ENCODE measurements around the gene SDHAF3.
"Not testable (repeated sequence)": the region's sequence is repeated elsewhere in the genome, so short reads cannot be mapped to it uniquely, and the experiment has no call there.

SDHAF3 gene

DNA sequence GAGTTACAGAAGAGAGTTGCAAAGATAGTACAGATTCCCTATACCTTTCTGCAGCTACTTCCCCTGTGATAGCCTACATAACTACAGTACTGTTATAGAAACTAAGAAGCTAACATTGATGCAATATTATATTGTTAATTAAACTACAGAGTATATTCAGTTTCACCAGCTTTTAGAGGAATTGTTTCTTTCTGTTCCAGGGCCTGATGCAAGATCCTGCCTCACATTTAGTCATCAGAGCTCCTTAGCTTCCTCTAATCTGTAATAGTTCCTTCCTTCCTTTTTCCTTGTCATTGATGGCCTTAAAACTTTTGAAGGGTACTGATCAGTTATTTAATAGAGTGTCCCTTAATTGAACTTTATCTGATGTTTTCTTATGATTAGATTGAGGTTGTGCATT is 56.8 kb downstream of the SDHAF3 start:
- TF ChIP-seq, protein P1, sequence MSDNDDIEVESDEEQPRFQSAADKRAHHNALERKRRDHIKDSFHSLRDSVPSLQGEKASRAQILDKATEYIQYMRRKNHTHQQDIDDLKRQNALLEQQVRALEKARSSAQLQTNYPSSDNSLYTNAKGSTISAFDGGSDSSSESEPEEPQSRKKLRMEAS (IDR thresholded peaks at IDR 0.05; ENCODE audit: low read depth, low read length): no peak
- no peak for TF ChIP-seq MYC (IDR thresholded peaks at IDR 0.05; ENCODE audit: low read depth, low read length)
- TF ChIP-seq, protein P2, sequence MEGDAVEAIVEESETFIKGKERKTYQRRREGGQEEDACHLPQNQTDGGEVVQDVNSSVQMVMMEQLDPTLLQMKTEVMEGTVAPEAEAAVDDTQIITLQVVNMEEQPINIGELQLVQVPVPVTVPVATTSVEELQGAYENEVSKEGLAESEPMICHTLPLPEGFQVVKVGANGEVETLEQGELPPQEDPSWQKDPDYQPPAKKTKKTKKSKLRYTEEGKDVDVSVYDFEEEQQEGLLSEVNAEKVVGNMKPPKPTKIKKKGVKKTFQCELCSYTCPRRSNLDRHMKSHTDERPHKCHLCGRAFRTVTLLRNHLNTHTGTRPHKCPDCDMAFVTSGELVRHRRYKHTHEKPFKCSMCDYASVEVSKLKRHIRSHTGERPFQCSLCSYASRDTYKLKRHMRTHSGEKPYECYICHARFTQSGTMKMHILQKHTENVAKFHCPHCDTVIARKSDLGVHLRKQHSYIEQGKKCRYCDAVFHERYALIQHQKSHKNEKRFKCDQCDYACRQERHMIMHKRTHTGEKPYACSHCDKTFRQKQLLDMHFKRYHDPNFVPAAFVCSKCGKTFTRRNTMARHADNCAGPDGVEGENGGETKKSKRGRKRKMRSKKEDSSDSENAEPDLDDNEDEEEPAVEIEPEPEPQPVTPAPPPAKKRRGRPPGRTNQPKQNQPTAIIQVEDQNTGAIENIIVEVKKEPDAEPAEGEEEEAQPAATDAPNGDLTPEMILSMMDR (IDR thresholded peaks at IDR 0.05; ENCODE audit: low read depth, low read length): no peak
- no peak for TF ChIP-seq POLR2A (IDR thresholded peaks at IDR 0.05; ENCODE audit: extremely low read depth, insufficient read length)
- peak; percentile 27 for DNase-seq (ENCODE audit: low read depth)
- no peak overlapping the region for H3K4me3 ChIP-seq (ENCODE audit: low read depth, low read length)

DNA sequence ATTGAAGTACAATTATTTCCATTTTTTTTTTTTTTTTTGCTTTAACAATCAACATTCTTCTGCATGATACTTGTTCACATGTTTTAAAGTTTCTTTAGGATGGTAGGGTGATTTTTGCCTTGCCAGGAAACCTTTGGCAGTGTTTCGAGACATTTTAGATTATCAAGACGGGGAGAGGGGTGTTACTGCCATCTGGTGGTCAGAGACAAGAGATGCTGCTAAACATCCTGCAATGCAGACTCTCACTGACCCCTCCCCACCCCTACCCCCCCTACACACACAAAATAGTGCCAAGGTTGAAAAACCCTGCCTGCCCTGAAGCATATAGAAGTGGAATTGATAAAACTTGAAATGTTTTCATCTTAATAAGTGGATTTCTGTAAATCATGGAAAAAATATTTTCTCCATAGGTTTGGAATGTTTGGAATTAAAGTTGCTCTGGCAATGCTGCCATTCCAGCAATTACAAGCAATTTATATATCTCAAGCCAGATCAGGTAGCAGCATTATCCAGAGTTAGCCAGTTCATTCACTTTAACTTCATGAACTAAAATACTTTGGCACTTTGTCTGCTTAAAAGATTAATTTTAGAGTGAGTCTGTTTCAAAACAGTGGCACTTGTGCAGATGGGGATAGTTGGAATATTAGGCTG is 62.1 kb downstream of the SDHAF3 start:
- no peak overlapping the region for H3K4me3 ChIP-seq (ENCODE audit: low read depth, low read length)
- TF ChIP-seq, protein P2 (IDR thresholded peaks at IDR 0.05; ENCODE audit: low read depth, low read length): peak; percentile 79
- TF ChIP-seq, protein P1 (IDR thresholded peaks at IDR 0.05; ENCODE audit: low read depth, low read length): no peak
- peak; percentile 76 for DNase-seq (ENCODE audit: low read depth)

DNA sequence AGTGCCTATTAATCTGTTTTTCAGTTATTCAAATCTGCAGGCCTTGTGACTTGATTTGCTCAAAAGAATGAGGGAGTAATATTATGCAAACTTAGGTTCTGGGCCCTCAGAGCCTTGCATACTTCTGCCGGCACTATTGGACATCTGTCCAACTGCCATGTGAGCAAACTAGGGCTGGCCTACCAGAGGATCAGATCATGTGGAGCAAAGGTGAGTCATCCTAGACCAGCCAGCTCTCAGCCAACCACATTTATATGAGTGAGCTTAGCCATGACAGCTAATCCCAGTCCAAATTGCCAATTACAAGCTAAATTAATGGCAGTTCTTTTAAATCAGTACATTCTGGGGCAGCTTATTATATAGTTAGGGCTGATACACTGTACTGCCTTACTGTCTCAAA is 69.6 kb downstream of the SDHAF3 start:
- DNase-seq (ENCODE audit: low read depth): peak; percentile 46
- TF ChIP-seq MYC (IDR thresholded peaks at IDR 0.05; ENCODE audit: low read depth, low read length) (no peak), POLR2A (IDR thresholded peaks at IDR 0.05; ENCODE audit: extremely low read depth, insufficient read length) (no peak)
- TF ChIP-seq, protein P1 (IDR thresholded peaks at IDR 0.05; ENCODE audit: low read depth, low read length): no peak
- TF ChIP-seq, protein P2 (IDR thresholded peaks at IDR 0.05; ENCODE audit: low read depth, low read length): no peak
- no peak overlapping the region for H3K4me3 ChIP-seq (ENCODE audit: low read depth, low read length)

DNA sequence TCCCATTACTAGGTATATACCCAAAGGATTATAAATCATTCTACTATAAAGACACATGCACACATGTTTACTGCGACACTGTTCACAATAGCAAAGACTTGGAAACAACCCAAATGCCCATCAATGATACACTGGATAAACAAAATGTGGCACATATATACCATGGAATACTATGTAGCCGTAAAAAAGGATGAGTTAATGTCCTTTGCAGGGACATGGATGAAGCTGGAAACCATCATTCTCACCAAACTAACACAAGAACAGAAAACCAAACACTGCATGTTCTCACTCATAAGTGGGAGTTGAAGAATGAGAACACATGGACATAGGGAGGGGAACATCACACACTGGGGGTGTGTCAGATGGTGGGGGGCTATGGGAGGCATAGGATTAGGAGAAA is 78.7 kb downstream of the SDHAF3 start:
- H3K4me3 ChIP-seq (ENCODE audit: low read depth, low read length); DNase-seq (ENCODE audit: low read depth): not testable (repeated sequence)

DNA sequence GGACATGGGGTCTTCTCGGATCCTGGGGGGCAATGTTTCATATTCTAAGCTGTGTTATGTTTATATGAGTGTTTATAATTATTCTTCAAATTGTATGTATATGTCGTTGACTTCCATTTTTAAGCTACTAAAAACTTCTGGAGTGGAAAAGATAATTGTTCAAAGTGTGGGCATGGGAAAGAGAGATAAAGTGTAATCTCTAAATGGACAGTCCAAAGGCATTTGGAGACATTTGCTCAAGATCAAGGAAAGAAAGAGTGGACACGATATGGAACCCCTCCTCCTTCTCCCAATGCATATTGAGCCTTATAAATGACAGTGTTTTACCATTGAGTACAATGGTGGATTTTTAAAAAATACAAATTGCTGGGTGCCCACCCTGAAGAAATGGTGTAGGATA is 81.1 kb downstream of the SDHAF3 start:
- no peak overlapping the region for H3K4me3 ChIP-seq (ENCODE audit: low read depth, low read length)
- TF ChIP-seq, protein P1 (IDR thresholded peaks at IDR 0.05; ENCODE audit: low read depth, low read length): no peak
- TF ChIP-seq POLR2A (IDR thresholded peaks at IDR 0.05; ENCODE audit: extremely low read depth, insufficient read length): no peak
- DNase-seq (ENCODE audit: low read depth): no peak

DNA sequence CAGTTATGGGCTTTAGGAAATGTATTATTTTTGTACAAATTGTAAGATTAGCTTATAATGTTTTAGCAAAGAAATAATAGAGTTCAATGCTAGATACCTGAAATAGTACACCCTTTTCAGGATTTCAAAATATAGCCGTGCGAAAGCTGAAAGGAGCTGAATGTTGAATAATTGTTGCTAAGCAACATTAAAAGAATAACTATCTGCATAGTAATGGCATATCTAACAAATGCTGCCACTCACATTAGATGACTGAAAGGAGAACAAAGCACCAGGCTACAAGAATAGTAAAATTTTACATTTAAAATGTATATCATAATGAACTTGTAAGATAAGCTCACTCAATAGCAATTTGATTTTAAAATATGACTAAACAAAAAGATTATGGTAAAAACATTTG is 82.5 kb downstream of the SDHAF3 start:
- no peak for DNase-seq (ENCODE audit: low read depth)
- no peak overlapping the region for H3K4me3 ChIP-seq (ENCODE audit: low read depth, low read length)
- TF ChIP-seq, protein P1 (IDR thresholded peaks at IDR 0.05; ENCODE audit: low read depth, low read length): no peak
- no peak for TF ChIP-seq POLR2A (IDR thresholded peaks at IDR 0.05; ENCODE audit: extremely low read depth, insufficient read length)
- no peak for TF ChIP-seq MYC (IDR thresholded peaks at IDR 0.05; ENCODE audit: low read depth, low read length)
- TF ChIP-seq, protein P2 (IDR thresholded peaks at IDR 0.05; ENCODE audit: low read depth, low read length): no peak

DNA sequence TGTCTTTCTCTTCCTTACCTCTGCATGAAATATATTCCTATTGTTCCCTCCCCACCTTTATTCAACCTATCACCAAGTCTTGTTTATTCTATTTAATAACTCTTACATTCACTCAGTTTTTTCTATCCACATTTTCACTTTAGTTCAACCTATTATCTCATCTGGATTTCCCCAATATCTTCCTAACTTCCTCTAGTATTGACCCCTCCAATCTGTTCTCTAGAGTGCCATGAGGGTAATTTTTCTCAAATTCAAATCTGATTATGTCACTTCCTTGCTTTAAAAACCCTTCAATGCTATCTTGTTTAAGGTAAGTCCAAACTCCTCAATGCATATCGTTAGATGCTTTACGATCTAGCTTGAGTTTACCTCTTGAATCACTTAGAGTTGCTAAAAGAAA is 86.5 kb downstream of the SDHAF3 start:
- no peak overlapping the region for H3K4me3 ChIP-seq (ENCODE audit: low read depth, low read length)
- no peak for DNase-seq (ENCODE audit: low read depth)
- TF ChIP-seq POLR2A (IDR thresholded peaks at IDR 0.05; ENCODE audit: extremely low read depth, insufficient read length) (no peak), MYC (IDR thresholded peaks at IDR 0.05; ENCODE audit: low read depth, low read length) (no peak)
- TF ChIP-seq, protein P1 (IDR thresholded peaks at IDR 0.05; ENCODE audit: low read depth, low read length): no peak
- TF ChIP-seq, protein P2 (IDR thresholded peaks at IDR 0.05; ENCODE audit: low read depth, low read length): no peak
